ENCODE results near the gene PPM1M.

Gene PPM1M

GRCh38 chr3:52243791-52244628, 1.5 kb upstream of the PPM1M start:
- no peak for DNase-seq (ENCODE audit: extremely low read depth, low read depth)
- TF ChIP-seq, protein P1, sequence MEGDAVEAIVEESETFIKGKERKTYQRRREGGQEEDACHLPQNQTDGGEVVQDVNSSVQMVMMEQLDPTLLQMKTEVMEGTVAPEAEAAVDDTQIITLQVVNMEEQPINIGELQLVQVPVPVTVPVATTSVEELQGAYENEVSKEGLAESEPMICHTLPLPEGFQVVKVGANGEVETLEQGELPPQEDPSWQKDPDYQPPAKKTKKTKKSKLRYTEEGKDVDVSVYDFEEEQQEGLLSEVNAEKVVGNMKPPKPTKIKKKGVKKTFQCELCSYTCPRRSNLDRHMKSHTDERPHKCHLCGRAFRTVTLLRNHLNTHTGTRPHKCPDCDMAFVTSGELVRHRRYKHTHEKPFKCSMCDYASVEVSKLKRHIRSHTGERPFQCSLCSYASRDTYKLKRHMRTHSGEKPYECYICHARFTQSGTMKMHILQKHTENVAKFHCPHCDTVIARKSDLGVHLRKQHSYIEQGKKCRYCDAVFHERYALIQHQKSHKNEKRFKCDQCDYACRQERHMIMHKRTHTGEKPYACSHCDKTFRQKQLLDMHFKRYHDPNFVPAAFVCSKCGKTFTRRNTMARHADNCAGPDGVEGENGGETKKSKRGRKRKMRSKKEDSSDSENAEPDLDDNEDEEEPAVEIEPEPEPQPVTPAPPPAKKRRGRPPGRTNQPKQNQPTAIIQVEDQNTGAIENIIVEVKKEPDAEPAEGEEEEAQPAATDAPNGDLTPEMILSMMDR (IDR thresholded peaks at IDR 0.05; ENCODE audit: low read depth, low read length): no peak

DNA sequence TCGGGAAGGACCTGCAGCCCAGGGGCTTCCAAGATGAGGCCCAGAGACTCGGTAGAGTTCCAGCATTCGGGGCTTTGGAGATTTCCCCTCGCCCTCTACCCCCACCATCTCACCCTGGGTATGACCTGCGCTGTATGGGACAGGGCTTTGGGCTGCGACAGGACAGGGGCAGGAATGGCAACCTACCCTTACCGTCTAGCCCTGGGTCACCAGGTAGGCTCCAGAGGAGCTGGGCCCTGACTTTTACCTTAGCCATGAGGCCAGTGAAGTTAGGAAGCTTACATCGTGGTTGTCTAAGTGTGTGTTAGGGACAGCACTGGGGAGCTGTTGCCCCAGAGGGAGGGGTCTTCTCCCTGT, 683 bp downstream of the PPM1M start:
- TF ChIP-seq, protein P1 (IDR thresholded peaks at IDR 0.05; ENCODE audit: low read depth, low read length): no peak
- DNase-seq (ENCODE audit: extremely low read depth, low read depth): no peak

DNA sequence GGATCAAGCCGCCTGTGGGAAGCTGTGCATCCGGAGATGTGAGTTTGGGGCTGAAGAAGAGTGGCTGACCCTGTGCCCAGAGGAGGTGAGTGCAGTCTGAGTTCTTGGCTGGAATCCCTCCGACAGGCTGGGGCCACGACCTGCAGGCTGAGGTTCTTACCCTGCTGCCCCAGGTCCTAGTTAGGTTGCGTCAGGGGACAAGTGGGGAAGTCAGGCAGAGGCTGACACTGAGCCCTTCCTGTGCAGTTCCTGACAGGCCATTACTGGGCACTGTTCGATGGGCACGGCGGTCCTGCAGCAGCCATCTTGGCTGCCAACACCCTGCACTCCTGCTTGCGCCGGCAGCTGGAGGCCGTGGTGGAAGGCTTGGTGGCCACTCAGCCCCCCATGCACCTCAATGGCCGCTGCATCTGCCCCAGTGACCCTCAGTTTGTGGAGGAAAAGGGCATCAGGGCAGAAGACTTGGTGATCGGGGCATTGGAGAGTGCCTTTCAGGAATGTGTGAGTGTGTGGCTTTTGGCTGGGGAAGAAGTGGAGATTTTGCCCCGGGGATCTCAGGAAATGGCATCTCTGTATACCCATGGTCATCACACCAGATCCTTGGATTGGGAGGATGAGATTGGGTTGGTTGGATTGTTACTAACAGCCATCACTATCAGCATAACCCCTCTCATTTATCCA, 1.3 kb downstream of the PPM1M start:
- TF ChIP-seq, protein P1 (IDR thresholded peaks at IDR 0.05; ENCODE audit: low read depth, low read length): no peak
- no peak for DNase-seq (ENCODE audit: extremely low read depth, low read depth)

- DNase-seq (ENCODE audit: extremely low read depth, low read depth): no peak
Observed at GRCh38 chr3:52247409-52248164, 2.0 kb downstream of the PPM1M start.

DNA sequence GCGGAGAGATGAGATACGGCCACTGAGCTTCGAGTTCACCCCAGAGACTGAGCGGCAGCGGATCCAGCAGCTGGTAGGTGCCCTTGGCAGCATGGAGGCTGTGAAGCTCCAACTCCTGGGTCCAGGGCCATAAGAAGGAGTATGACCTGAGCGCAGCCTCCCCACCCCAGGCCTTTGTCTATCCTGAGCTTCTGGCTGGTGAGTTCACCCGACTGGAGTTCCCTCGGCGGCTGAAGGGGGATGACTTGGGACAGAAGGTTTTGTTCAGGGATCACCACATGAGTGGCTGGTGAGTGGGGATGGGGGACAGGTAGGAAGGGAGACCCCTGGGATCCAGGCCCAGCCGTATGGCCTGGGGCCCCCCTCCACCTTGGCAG, 2.6 kb downstream of the PPM1M start:
- TF ChIP-seq, protein P1 (IDR thresholded peaks at IDR 0.05; ENCODE audit: low read depth, low read length): no peak
- DNase-seq (ENCODE audit: extremely low read depth, low read depth): no peak

More at GRCh38 chr3:52247409-52248164, 2.0 kb downstream of the PPM1M start:
- TF ChIP-seq, protein P1 (IDR thresholded peaks at IDR 0.05; ENCODE audit: low read depth, low read length): no peak

DNA sequence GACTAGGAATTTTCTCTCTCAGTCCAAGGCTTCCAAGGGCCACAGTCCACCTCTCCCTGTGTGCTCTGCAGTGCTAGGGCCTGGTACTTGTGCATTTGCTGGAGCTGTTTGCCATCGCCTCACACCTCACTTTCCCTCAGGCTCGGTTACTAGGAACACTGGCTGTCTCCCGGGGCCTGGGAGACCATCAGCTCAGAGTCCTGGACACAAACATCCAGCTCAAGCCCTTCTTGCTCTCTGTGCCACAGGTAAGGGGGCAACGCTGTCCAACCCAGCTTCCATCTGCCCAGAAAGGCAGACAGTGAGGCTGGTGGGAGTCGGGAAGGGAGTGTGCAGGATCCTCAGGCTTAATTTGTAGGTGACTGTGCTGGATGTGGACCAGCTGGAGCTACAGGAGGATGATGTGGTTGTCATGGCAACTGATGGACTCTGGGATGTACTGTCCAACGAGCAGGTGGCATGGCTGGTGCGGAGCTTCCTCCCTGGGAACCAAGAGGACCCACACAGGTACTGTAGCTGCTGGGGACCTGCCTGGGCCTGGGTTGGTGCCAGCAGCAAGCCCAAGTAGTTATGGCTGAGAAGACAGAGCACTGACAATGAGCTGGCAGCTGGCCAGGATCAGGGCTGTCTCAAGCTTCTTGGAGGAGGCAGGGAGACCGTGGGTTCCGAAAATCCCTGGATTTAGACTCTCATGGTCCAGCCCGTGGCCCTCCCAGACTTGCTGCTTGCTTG, 3.4 kb downstream of the PPM1M start:
- TF ChIP-seq, protein P1 (IDR thresholded peaks at IDR 0.05; ENCODE audit: low read depth, low read length): no peak
- no peak for DNase-seq (ENCODE audit: extremely low read depth, low read depth)

Measured in AG09319 (cell line).